ENCODE measurements around the gene PLCD1.

GRCh38 chr3:38051131-38051530, 21.7 kb upstream of the PLCD1 start:
- TF ChIP-seq CTCF (IDR thresholded peaks at IDR 0.05; ENCODE audit: low read length) (no peak), EZH2 (optimal IDR thresholded peaks at IDR 0.05; ENCODE audit: low read depth, low read length) (no peak)

All from MM.1S (cell line).